NCI-H82 treated with DMSO at 0.1 percent for 48 hours (cell line): Measurements from ENCODE around the gene PITPNM1.
"Not testable (repeated sequence)": the region's sequence is repeated elsewhere in the genome, so short reads cannot be mapped to it uniquely, and the experiment has no call there.

Experiments
- DNase-seq: peaks from one replicate; lab custom pipeline; 2025; ENCODE audit not compliant: unreplicated experiment; lab: John Stamatoyannopoulos, UW

PITPNM1 gene

DNA sequence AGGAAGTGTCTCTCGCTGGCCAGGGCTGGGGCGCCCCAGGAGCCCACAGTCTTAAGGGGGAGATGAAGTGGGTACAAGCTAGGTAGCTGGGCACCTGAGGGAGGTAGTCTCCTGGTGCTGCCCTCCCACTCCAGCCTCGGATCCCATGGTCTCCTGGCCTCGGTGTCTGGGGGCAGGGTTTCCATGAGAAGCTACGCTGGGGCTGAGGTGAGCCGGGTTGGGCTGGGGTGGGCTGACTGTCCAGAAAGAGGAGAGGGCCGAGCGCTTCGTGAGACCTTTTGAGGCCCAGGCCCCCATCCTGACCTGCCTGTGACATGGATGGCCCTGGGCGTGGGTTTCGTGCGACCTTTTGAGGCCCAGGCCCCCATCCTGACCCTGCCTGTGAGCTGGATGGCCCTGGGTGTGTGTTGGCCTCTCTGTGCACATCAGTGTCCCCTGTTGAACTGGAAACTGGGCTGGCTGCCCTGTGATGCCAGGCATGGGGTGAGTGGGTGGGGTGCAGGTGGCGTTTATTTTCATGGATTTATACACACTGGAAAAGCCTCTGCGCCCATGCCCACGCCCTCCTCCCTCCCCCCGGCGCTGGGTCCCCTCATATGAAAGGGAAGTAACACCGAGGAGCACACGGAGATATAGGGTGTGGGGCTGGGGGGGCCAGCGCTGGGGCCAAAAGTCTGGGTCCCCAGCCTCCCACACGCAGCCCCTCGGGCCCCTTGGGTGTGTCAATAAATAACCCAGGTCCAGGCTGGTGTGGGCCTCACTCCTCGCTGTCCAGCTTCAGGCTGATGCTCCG, 13.7 kb downstream of the PITPNM1 start:
- no peak for DNase-seq

DNA sequence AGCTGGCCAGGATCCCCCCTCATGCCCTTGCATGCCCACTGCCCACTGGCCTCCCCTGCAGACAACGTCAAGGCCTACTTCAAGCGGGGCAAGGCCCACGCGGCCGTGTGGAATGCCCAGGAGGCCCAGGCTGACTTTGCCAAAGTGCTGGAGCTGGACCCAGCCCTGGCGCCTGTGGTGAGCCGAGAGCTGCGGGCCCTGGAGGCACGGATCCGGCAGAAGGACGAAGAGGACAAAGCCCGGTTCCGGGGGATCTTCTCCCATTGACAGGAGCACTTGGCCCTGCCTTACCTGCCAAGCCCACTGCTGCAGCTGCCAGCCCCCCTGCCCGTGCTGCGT, 14.5 kb downstream of the PITPNM1 start:
- no peak for DNase-seq

DNA sequence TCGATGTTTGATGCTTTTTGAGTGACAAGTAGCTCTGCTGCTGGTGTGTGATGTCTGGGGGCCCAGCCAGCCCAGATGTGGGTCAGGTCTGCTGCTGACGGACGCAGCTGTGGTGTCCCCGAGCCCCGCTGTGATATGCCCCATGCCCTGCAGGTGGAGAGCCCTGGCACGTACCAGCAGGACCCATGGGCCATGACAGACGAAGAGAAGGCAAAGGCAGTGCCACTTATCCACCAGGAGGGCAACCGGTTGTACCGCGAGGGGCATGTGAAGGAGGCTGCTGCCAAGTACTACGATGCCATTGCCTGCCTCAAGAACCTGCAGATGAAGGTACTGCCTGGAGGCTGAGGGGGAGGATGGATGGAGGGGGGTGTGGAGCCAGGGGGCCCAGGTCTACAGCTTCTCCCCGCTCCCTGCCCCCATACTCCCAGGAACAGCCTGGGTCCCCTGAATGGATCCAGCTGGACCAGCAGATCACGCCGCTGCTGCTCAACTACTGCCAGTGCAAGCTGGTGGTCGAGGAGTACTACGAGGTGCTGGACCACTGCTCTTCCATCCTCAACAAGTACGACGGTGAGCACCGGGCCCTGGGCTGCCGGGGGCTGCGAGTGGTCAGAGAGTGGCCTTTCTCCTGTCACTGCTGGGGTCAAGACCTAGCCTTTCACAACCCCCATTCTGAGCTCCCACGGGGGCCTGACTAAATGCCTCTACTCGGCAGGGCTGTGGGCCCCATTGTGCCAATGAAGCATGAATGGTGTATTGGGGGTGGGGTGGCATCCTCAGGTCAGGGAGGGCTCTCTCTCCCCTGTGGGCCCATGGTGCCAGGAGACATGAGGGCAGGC, 15.1 kb downstream of the PITPNM1 start:
- no peak for DNase-seq

DNA sequence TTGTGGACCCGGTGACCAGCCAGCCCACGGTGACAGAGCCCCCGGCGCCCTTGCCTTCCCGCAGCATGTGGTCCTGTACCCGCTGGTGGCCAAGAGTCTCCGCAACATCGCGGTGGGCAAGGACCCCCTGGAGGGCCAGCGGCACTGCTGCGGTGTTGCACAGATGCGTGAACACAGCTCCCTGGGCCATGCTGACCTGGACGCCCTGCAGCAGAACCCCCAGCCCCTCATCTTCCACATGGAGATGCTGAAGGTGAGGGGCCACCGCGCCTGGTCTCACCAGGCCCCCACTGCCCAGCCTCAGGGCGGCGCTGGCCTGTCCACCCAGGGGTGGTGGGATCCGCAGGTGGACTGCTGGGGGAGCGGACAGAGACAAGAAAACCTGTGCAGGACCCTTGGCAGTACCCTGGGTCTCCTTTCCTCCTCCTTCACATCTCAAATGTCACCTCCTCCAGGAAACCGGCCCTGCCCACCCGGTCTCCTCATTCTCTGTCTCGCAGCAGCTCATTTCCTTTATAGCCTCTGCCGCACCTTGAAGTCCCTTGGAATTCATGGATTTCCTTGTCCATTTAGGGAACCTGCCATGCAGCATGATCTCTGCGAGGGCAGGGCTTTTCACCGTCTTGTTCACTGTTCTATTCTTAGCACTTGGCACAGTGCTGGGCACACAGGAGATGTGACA, 15.8 kb downstream of the PITPNM1 start:
- no peak for DNase-seq

DNA sequence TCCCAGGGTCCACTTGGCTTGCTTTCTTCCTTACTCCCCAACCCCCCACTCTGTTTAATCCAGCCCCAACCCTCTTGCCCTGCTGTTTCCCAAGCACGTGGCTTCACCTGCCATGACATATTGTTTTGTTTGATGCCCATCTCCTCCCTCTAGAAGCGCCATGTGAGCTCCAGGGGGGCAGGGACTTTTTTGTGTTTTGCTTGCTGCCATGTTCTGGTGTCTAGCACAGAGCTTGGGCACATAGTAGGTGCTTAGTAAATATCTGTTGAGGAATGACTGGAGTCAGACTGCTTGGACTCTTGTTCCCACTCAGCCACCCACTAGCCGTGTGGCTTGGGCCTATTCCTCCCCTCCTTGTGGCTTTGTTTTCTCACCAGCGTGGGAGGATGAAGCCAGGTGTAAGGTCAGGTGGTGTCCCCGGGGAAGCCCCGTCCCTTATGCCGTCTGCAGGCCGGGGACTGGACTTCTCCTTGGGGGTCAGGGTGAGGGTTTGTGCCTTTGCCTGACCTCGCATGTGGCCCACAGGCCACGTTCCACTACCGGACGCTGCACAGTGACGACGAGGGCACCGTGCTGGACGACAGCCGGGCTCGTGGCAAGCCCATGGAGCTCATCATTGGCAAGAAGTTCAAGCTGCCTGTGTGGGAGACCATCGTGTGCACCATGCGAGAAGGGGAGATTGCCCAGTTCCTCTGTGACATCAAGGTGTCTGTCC, 18.5 kb downstream of the PITPNM1 start:
- no peak for DNase-seq

DNA sequence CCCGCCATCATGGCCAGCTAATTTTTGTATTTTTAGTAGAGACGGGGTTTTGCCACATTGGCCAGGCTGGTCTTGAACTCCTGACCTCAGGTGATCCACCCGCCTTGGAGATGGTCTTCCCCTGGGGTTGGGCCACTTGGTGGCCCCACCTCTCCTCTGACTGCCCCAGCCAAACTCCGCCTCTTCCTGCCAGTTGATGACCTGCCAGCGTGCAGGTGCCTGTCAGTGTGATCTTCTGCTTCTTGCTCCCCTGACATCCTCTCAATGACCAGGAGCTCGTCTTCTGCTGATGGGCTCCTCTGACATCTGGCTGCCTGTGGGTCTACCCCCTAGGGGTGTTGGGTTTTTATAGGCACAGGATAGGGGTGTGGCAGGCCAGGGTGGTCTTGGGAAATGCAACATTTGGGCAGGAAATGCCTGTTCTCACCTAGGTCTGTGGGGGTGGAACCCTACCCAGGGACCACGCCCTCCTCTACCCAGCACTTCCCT, 19.2 kb downstream of the PITPNM1 start:
- not testable (repeated sequence) for DNase-seq

DNA sequence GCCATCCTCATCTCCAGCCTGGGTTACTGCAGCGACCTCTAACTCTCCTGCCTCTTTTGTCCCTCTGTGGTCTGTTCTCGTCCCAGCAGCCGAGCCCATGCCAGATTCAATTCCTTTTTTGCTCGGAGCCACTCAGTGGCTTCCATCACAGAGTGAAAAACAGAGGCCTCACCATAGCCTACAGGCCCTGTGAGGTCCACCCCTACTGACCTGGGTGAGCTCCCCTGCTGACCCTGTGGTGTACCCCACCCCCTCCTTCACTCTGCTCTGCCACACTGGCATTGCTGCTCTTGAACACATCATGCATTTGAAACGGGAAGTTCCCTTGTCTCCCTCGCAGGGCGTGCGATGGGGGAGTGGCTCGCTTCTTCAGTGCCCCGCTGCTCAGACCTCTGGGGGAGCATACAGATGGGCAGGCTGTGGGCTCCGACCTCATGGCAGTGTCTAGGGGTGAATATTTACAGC, 20.3 kb downstream of the PITPNM1 start:
- DNase-seq: no peak

DNA sequence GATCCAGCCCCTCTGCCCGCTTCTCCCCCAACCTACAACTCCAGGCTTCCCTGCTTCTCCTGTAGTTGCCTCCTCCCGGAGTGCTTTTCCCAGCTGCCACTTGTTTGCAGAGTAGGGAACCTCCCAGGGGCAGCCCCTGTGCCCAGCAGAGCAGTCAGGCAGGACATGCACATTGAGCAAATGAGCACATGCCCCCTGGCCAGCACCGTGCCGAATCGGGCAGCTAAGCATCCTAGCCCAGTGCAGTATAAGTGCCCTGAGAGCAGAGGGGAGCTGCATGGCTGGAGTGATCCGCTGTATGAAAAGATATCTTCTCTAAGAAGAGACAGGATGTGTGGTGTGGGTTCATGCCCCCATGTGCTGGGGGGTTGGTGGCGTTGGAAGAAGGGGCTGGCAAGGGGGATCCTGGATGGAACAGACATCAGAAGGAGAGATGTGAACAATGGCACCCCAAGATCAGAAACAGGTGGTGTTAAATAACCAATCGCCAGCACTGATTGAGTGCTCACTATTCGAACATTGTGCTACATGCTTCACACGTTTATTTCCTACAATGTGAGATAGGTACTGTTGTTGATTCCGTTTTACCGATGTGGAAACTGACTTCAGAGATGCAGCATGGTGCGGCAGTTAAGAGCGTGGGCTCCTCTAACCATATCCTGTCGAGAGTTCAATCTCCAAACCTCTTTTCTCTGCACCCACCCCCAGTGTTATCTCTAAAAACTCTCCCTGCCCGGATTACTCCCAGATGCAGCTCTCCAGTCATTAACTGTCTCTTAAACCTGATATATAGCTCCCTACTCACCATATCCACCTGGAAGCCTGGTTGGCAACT, 21.1 kb downstream of the PITPNM1 start:
- no peak for DNase-seq

DNA sequence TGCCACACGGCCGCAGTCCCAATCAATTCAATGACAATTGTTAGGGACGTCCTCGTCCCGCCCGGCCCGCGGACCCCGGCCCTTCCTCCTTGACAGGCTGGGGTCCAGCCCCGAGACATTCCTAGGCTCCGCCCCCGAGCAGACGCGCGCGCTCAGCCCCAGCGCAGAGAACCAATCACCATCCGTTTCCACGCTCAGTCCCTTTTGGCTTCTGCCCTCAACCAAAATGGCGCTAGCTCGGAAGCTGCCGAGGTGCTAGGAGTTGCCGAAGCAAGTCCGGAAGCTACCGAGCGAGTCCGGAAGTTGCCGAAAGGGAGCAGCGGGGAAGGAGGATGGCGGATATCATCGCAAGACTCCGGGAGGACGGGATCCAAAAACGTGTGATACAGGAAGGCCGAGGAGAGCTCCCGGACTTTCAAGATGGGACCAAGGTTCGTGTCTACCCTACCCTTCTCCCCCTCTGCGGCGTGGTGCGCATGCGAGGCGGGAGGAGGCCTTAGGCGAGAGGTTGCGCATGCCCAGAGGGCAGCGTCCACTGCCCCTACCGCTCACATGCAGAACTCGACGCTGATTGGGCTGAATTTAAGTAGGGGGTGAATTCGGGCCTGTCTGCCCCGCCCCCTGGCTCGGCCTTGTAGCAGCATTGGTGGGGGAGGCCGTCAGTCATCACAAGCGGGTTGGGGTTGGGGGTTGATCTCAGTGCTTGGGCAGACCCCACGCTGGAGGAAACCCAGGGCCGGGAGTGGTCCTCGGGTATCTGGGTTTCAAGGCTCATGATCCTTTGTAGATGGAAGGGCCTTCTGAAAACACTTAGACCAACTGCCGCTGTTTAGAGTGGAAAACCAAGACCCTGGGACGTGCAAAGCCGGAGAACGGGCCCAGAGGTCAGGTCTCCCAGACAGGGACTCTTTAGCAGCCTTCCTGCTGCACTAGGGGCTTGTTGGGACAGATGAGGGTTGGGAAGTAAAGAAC, 22.1 kb downstream of the PITPNM1 start, which contains the start of gene AIP:
AIP (plus strand) TSS at position 200 of the 972 bp plus-strand sequence; CDS start at position 333, 133 bp downstream.
- peak; percentile 95 for DNase-seq

DNA sequence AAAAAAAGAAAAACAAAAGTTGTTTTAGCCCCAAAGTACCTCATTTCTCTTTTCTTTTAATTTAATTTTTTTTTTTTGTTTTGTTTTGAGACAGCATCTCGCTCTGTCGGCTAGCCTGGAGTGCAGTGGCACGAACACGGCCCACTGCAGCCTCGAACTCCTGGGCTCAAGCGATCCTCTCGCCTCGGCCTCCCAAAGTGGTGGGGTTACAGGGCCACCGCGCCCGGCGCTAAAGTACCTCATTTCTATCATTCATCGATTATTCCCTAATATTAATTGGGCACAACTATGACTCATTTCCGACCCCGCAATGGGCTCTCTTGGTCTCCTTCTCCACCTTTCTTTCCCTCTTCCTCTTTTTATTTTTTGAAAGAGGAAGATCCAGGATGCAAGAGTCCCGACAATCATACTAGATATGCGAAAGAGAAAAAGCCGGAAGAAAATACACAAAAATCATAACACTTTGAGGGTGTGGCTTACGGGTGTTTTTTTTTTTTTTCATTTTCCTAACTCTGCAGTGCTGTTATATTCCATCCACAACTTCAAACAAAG, 22.8 kb downstream of the PITPNM1 start:
- no peak for DNase-seq

DNA sequence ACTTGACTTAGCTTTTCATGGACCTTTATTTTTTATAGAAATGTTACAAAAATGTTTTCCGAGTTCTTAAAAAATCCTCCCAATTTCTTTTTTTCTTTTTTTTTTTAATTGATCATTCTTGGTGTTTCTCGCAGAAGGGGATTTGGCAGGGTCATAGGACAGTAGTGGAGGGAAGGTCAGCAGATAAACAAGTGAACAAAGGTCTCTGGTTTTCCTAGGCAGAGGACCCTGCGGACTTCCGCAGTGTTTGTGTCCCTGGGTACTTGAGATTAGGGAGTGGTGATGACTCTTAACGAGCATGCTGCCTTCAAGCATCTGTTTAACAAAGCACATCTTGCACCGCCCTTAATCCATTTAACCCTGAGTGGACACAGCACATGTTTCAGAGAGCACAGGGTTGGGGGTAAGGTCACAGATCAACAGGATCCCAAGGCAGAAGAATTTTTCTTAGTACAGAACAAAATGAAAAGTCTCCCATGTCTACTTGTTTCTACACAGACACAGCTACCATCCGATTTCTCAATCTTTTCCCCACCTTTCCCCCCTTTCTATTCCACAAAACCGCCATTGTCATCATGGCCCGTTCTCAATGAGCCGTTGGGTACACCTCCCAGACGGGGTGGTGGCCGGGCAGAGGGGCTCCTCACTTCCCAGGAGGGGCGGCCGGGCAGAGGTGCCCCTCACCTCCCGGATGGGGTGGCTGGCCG, 27.7 kb downstream of the PITPNM1 start:
- not testable (repeated sequence) for DNase-seq

DNA sequence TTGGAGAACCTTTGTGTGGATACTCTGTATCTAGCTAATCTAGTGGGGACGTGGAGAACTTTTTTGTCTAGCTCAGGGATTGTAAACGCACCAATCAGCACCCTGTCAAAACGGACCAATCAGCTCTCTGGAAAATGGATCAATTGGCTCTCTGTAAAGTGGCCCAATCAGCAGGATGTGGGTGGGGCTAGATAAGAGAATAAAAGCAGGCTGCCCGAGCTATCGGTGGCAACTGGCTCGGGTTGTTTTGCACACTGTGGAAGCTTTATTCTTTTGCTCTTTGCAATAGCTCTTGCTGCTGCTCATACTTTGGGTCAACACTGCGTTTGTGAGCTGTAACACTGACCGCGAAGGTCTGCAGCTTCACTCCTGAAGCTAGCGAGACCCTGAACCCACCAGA, 28.5 kb downstream of the PITPNM1 start:
- not testable (repeated sequence) for DNase-seq

DNA sequence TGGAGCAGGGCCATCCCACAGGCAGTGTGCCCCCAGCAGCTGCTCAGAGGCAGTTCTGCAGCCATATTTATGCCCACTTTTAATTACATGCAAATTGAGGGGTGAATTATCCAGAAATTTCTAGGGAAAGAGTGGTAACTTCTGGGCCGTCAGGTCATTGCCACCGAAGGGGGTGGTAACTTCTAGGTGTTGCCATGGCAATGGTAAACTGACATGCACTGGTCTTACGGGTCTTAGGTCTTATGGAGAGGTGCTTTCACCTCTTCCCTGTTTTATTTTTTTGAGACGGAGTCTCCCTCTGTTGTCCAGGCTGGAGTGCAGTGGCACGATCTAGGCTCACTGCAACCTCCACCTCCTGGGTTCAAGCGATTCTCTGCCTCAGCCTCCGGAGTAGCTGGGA, 32.3 kb downstream of the PITPNM1 start:
- DNase-seq: no peak

DNA sequence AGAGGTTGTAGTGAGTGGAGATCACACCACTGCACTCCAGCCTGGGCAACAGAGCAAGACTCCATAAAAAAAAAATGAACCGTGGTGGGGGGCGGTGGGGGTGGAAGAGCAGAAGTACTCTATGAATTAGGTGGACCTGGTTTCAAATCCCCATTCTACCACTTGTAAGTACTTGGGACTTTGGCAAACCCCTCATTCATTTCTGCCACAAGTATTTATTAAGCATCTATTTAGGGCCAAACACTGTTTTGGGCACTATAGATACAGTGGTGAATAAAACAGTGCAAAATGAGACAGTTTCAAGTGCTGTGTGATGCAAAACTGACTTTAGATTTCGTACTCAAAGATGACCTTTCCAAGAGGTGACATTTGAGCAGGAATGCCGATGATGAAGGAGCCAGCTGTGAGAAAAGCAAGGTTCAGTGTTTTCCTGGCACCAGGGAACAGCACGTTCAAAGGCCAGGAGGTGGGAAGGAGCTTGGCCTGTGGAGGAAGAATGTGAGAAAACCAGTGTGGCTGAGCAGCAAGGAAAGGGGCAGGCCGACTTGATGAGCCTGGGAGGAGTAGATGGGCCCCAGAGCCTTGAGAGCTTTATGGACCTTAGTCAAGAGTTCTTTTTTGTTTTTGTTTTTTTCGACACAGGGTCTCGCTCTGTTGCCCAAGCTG, 34.7 kb downstream of the PITPNM1 start:
- no peak for DNase-seq

DNA sequence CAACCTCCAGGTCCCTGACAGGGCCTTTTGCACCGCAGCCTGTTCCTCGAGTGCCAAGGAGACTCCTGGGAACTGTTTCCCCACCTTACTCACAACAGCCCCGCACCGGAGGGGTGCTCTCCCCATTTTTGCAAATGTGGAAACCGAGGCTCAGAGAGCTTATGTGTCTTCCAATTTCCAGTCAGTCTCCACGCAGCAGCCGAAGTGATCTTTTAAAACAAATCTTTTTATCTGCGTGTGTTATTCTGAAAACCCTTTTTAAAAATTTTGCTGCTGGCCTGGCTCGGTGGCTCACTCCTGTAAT, 35.7 kb downstream of the PITPNM1 start:
- DNase-seq: no peak

DNA sequence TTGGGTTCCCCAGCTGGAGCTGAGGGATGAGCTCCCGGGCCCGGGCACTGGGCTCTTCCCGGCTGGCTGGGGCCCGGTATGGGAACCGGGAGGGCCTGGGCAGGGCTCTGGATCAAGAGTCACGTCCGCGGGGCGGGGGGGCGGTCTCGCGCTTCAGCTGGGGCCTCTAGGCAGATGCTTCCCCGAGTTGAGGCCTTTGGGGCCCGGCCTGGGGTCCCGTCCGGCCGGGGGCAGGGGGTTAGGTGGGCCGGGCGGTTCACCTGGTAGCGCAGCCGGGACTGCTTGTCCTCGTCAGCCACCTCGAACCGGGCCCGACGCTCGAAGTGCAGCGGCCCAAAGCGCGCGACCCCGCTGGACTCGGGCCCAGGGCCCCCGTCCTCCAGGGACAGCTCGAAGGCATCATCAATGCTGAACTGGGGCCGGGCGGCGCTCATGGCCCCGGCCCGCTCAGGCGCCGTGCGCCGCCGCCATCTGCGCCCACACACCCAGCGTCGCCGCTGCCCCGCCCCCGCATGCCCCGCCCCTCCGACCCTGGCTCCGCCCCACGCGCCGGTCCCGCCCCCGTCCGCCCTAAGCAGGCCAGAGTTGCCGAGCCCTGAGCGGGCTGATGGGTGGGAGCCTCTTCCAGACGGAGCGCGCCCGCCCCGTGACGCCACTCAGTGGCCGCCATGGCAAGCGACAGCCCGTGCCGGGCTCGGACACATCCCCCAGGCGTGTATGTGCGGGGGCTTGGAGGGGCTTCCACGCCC, 36.2 kb downstream of the PITPNM1 start, which contains the start of gene TMEM134:
TMEM134 (minus strand) TSS at position 493 of the 749 bp plus-strand sequence; CDS start at position 434, 59 bp downstream.
- peak; percentile 31 for DNase-seq

DNA sequence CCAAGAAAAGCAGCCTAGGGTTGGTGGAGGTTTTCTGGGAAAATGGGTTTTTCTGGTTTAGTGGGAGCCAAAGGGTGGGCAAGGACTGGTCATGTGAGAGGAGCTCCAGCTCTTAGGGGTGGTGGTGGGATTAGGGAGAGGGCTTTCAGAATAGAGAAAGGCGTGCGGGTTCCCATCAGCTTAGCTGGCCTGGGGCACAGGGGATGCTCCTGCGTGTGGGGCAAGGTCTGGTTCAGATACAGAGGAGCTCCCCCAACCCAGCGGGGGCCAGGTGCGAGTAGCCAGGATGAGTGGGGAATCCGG, 36.8 kb downstream of the PITPNM1 start:
- no peak for DNase-seq
